HepG2 (cell line): ENCODE measurements around the gene PCNX1. TPM values are rescaled to one million over a fixed set of nuclear protein-coding genes. Genes with fewer than 3 reads are reported as not detected.

Experiments
- CBX2 ChIP-seq, 2 experiments: fragments of 200-600 bp in 1 of 2; sonication (generic); formaldehyde crosslinking in 1 of 2; IDR thresholded peaks; 2 replicates each; pipeline versions ENCODE4 v1.7.0 to v1.8.1; 2018 to 2022; ENCODE audit warnings: low read depth in 2 of 2, low read length in 1 of 2, mild to moderate bottlenecking in 1 of 2, missing genetic modification reagents in 1 of 2
- EP300 ChIP-seq, 3 experiments: sonication (generic) in 1 of 3; formaldehyde crosslinking in 1 of 3; IDR thresholded peaks; 2 replicates each; pipeline versions ENCODE4 v1.5.1 to v1.6.1; 2011 to 2020; ENCODE audit warnings: low read depth in 2 of 3, low read length in 2 of 3, borderline replicate concordance in 1 of 3, improper control_type of control experiment in 1 of 3, mild to moderate bottlenecking in 1 of 3, missing genetic modification reagents in 1 of 3, moderate library complexity in 1 of 3
- FOXJ3 ChIP-seq: sonication (generic); formaldehyde crosslinking; IDR thresholded peaks from 2 replicates; pipeline ENCODE4 v1.4.0; 2020; ENCODE audit warnings: missing genetic modification reagents, mild to moderate bottlenecking, borderline replicate concordance
- GATAD1 ChIP-seq: IDR thresholded peaks from 2 replicates; pipeline ENCODE4 v1.6.1; 2016; ENCODE audit warnings: missing genetic modification reagents, missing compliant biosample characterization
- MED1 ChIP-seq: sonication (generic); formaldehyde crosslinking; IDR thresholded peaks from 2 replicates; pipeline ENCODE4 v1.4.0; 2020; ENCODE audit warnings: missing genetic modification reagents
- NR2F2 ChIP-seq: IDR thresholded peaks from 2 replicates; pipeline ENCODE4 v1.6.1; 2012; ENCODE audit warnings: low read depth, inconsistent platforms, borderline replicate concordance
- PAX8 ChIP-seq: sonication (generic); formaldehyde crosslinking; IDR thresholded peaks from 2 replicates; pipeline ENCODE4 v1.8.0; 2022; ENCODE audit warnings: mild to moderate bottlenecking, missing genetic modification reagents, borderline replicate concordance
- PHB2 ChIP-seq: fragments of 450-650 bp; IDR thresholded peaks from 2 replicates; pipeline ENCODE4 v1.6.1; 2018; ENCODE audit not compliant: partially characterized antibody
- RNF2 ChIP-seq: fragments of 450-650 bp; conservative IDR thresholded peaks from 2 replicates; pipeline ENCODE4 v1.6.1; 2016; ENCODE audit warnings: low read depth
- RXRB ChIP-seq: IDR thresholded peaks from 2 replicates; pipeline ENCODE4 v1.6.1; 2016; ENCODE audit warnings: borderline replicate concordance, missing genetic modification reagents, missing compliant biosample characterization
- STAG1 ChIP-seq: sonication (generic); formaldehyde crosslinking; IDR thresholded peaks from 2 replicates; pipeline ENCODE4 v1.4.0; 2020; ENCODE audit warnings: missing genetic modification reagents
- ZFY ChIP-seq: sonication (generic); formaldehyde crosslinking; IDR thresholded peaks from 2 replicates; pipeline ENCODE4 v1.4.0; 2020; ENCODE audit warnings: missing genetic modification reagents
- ZNF12 ChIP-seq: sonication (generic); formaldehyde crosslinking; IDR thresholded peaks from 2 replicates; pipeline ENCODE4 v1.5.0; 2020; ENCODE audit warnings: missing genetic modification reagents
- ZNF234 ChIP-seq: sonication (generic); formaldehyde crosslinking; conservative IDR thresholded peaks from 2 replicates; pipeline ENCODE4 v1.5.1; 2020; ENCODE audit warnings: mild to moderate bottlenecking, missing genetic modification reagents
- ZNF263 ChIP-seq: sonication (generic); formaldehyde crosslinking; IDR thresholded peaks from 2 replicates; pipeline ENCODE4 v1.4.0; 2020; ENCODE audit warnings: missing genetic modification reagents
- ZNF569 ChIP-seq: sonication (generic); formaldehyde crosslinking; IDR thresholded peaks from 2 replicates; pipeline ENCODE4 v1.5.0; 2020; ENCODE audit warnings: mild to moderate bottlenecking, missing genetic modification reagents, moderate library complexity, borderline replicate concordance
- ZSCAN12 ChIP-seq: sonication (generic); formaldehyde crosslinking; IDR thresholded peaks from 2 replicates; pipeline ENCODE4 v1.9.0; 2021; ENCODE audit warnings: mild to moderate bottlenecking, missing genetic modification reagents
- polyA plus RNA-seq, 8 experiments: library from polyadenylated mRNA; depleted of rRNA in 3 of 8; stranded (reverse) in 7 of 8; unstranded in 1 of 8; fragments of >200 nt; fragmentation: Illumina TruSeq in 4 of 8; extraction: Trizol in 4 of 8; gene quantifications; 2 replicates each; pipeline versions ENCODE4 v1.2.1 to v1.2.3, GENCODE V29; 2011 to 2016; ENCODE audit warnings: low read depth in 4 of 8, missing spikeins in 1 of 8, mixed read lengths in 1 of 8; ENCODE audit not compliant: insufficient read depth in 1 of 8
- total RNA-seq, 5 experiments: library from RNA; depleted of rRNA; stranded (reverse); fragments of >200 nt; fragmentation: Illumina TruSeq; extraction: Trizol; gene quantifications; 2 replicates each; pipeline ENCODE4 v1.2.3, GENCODE V29; 2016; ENCODE audit warnings: low read depth in 1 of 5
- TF ChIP-seq, protein P1 (sequence below): sonication (generic); formaldehyde crosslinking; conservative IDR thresholded peaks from 2 replicates; pipeline ENCODE4 v1.8.0; 2022; ENCODE audit warnings: missing genetic modification reagents
- TF ChIP-seq, protein P2 (sequence below): sonication (generic); formaldehyde crosslinking; IDR thresholded peaks from 2 replicates; pipeline ENCODE4 v1.4.0; 2020; ENCODE audit warnings: missing genetic modification reagents
- TF ChIP-seq, protein P3 (sequence below): sonication (generic); formaldehyde crosslinking; IDR thresholded peaks from 2 replicates; pipeline ENCODE4 v1.5.0; 2020; ENCODE audit warnings: mild to moderate bottlenecking, missing genetic modification reagents
- TF ChIP-seq, protein P4 (sequence below): sonication (generic); formaldehyde crosslinking; IDR thresholded peaks from 2 replicates; pipeline ENCODE4 v1.5.0; 2020; ENCODE audit warnings: mild to moderate bottlenecking, missing genetic modification reagents

Gene PCNX1
- total and polyA plus RNA-seq, 2 of the 13 experiments (the other 11 are each of a cell fraction or from before 2014, with no cell fraction given): 24.9 to 30.3 TPM

DNA sequence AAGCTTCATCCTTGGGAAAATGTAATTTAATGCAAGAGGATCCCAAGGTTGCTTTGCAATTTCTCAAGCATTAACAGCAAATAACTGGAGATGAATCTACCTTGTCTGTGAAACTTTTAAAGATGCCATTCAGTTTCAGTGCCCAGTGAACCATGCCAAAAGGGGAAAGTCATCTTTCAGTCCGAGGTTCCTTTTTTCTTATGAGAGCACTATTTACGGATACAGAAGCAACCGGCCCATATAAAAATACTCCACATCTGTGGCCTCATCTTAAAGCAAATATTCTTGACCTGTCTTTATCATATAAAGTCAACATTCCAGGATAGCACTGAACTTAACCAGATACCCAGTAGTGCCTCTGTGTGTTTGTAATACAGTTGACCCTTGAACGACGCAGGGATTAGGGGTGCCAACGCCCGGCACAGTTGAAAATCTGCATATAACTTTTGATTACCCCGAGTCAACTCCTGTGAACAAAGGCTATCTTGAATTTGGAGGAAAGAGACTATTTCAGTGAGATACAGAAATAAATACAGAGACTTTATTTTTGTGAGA, 209.4 kb downstream of the PCNX1 start (continued):
- TF ChIP-seq RNF2: no peak
- no peak for TF ChIP-seq PHB2
- TF ChIP-seq CBX2 (IDR thresholded peaks at IDR 0.05; ENCODE audit: low read depth, low read length): no peak
- TF ChIP-seq CBX2 (CRISPR knock-in tag; IDR thresholded peaks at IDR 0.05; ENCODE audit: low read depth): no peak
- TF ChIP-seq STAG1: no peak
- TF ChIP-seq, protein P1, sequence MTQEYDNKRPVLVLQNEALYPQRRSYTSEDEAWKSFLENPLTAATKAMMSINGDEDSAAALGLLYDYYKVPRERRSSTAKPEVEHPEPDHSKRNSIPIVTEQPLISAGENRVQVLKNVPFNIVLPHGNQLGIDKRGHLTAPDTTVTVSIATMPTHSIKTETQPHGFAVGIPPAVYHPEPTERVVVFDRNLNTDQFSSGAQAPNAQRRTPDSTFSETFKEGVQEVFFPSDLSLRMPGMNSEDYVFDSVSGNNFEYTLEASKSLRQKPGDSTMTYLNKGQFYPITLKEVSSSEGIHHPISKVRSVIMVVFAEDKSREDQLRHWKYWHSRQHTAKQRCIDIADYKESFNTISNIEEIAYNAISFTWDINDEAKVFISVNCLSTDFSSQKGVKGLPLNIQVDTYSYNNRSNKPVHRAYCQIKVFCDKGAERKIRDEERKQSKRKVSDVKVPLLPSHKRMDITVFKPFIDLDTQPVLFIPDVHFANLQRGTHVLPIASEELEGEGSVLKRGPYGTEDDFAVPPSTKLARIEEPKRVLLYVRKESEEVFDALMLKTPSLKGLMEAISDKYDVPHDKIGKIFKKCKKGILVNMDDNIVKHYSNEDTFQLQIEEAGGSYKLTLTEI (CRISPR knock-in tag): no peak
- TF ChIP-seq ZSCAN12 (CRISPR knock-in tag): no peak
- TF ChIP-seq ZFY: no peak
- 0 out of 2 replicates have a peak, but pooled peaks have one; percentile 20 for TF ChIP-seq MED1 (CRISPR knock-in tag)
- TF ChIP-seq GATAD1 (CRISPR knock-in tag): no peak
- peak; percentile 35; the same call in 1 of the 2 replicates for TF ChIP-seq FOXJ3 (CRISPR knock-in tag)
- TF ChIP-seq, protein P2, sequence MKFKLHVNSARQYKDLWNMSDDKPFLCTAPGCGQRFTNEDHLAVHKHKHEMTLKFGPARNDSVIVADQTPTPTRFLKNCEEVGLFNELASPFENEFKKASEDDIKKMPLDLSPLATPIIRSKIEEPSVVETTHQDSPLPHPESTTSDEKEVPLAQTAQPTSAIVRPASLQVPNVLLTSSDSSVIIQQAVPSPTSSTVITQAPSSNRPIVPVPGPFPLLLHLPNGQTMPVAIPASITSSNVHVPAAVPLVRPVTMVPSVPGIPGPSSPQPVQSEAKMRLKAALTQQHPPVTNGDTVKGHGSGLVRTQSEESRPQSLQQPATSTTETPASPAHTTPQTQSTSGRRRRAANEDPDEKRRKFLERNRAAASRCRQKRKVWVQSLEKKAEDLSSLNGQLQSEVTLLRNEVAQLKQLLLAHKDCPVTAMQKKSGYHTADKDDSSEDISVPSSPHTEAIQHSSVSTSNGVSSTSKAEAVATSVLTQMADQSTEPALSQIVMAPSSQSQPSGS (CRISPR knock-in tag): 0 out of 2 replicates have a peak, but pooled peaks have one; percentile 30
- TF ChIP-seq EP300 (IDR thresholded peaks at IDR 0.05; ENCODE audit: low read depth in 2 of 2, low read length in 2 of 2): peak in 1 of 2 experiments; percentile 81; a peak in 2 of 4 replicates
- TF ChIP-seq EP300 (CRISPR knock-in tag; IDR thresholded peaks at IDR 0.05; ENCODE audit: borderline replicate concordance): peak; percentile 38; the same call in 1 of the 2 replicates
- TF ChIP-seq ZNF263 (CRISPR knock-in tag): no peak
- TF ChIP-seq ZNF234 (CRISPR knock-in tag): no peak
- peak; percentile 72; the same call in 1 of the 2 replicates for TF ChIP-seq NR2F2
- TF ChIP-seq PAX8 (CRISPR knock-in tag): no peak
- TF ChIP-seq RXRB (CRISPR knock-in tag): peak; percentile 80
- TF ChIP-seq, protein P3, sequence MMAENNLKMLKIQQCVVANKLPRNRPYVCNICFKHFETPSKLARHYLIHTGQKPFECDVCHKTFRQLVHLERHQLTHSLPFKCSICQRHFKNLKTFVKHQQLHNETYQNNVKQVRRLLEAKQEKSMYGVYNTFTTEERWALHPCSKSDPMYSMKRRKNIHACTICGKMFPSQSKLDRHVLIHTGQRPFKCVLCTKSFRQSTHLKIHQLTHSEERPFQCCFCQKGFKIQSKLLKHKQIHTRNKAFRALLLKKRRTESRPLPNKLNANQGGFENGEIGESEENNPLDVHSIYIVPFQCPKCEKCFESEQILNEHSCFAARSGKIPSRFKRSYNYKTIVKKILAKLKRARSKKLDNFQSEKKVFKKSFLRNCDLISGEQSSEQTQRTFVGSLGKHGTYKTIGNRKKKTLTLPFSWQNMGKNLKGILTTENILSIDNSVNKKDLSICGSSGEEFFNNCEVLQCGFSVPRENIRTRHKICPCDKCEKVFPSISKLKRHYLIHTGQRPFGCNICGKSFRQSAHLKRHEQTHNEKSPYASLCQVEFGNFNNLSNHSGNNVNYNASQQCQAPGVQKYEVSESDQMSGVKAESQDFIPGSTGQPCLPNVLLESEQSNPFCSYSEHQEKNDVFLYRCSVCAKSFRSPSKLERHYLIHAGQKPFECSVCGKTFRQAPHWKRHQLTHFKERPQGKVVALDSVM (CRISPR knock-in tag): no peak
- TF ChIP-seq ZNF569: no peak
- TF ChIP-seq ZNF12 (CRISPR knock-in tag): 0 out of 2 replicates have a peak, but pooled peaks have one; percentile 47
- TF ChIP-seq, protein P4, sequence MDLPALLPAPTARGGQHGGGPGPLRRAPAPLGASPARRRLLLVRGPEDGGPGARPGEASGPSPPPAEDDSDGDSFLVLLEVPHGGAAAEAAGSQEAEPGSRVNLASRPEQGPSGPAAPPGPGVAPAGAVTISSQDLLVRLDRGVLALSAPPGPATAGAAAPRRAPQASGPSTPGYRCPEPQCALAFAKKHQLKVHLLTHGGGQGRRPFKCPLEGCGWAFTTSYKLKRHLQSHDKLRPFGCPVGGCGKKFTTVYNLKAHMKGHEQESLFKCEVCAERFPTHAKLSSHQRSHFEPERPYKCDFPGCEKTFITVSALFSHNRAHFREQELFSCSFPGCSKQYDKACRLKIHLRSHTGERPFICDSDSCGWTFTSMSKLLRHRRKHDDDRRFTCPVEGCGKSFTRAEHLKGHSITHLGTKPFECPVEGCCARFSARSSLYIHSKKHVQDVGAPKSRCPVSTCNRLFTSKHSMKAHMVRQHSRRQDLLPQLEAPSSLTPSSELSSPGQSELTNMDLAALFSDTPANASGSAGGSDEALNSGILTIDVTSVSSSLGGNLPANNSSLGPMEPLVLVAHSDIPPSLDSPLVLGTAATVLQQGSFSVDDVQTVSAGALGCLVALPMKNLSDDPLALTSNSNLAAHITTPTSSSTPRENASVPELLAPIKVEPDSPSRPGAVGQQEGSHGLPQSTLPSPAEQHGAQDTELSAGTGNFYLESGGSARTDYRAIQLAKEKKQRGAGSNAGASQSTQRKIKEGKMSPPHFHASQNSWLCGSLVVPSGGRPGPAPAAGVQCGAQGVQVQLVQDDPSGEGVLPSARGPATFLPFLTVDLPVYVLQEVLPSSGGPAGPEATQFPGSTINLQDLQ (CRISPR knock-in tag): no peak
